MV-4-11 (cell line): ENCODE measurements around the gene DRC1.

Experiments
- DNase-seq: peaks from one replicate; lab custom pipeline; 2025; lab: John Stamatoyannopoulos, UW

DRC1 gene

GRCh38 chr2:26448651-26449050 is 46.9 kb downstream of the DRC1 start:
- DNase-seq = no peak

DNA sequence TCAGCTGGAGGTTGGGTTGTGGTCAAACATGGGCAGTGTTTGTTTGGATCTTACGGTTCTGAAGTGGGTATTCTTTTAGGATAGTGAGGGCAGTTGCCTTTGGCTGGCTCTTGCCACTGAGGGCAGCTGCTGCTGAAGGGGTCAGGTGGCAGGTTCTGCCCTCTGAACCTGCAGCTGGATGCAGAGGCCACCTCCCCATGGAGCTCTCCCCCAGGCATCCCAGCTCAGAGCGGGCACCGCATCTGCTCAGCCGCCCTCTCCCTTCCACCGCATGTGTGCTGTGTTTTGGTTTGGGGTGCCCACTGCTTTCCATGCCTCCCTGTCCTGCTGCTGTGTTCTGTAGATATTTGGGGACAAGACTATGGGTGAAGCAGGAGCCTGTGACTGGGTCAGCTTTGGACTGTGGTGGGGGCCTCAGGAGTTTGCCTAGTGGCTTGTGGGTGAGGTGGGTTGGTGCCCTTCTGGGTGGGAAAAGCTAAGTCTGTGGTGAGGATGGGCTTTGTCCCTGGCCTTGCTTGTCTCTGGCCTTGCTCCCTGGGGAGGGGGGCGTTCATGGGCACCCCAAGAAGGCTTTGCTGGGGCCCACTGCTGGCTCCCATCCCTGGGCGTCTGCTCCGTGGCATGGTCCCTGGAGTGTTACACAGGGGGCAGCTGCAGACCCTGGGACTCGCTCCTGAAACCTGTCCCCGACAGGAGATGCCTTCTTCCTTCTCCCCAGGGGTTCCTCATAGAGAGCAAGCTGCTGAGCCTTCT is 47.7 kb downstream of the DRC1 start:
- DNase-seq = no peak

DNA sequence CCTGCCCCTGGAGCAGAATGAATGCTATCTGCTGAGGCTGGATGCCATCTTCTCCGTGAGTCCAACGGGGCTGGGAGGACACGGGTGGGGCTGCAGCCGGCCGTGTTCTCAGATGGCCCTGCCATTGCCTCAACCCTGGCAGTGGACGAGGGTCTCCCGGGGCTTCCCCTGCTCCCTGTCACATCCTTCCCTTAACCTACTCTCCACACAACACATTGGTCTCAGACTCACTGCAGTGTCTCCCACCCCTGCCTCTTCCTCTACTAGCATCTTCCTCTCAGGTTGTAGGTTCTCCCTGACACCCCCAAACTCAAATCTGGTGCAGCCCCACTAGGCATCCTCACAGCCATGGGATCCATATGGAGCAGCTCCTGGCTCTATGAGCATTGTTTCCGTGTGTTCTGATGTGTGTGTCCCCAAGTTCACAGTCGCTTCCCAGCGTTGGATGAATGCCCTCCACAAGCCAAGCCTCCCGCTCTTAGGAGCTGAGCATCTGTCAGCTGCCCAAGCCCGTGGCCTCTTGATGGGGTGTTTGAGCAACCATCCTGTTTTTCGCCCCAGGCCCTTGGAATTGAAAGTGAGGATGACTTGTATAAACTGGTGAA is 48.4 kb downstream of the DRC1 start:
- no peak for DNase-seq

DNA sequence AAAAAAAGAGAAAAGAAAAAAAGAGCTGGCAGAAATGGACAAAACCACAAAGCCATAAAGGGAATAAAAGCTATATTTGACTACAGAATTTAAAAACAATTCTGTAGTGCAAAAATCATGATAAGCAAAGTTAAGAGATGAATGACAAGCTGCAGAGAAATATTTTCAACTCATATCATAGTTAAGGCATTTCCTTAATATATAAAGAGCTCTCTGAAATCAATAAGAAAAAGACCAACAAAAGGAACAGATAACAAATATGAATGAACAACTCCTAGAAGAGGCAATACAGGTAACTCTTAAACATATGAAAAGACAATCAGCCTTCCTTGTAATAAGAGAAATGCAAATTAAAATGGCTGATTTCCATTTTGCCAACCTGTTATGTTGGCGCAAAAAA is 50.0 kb downstream of the DRC1 start:
- DNase-seq = no peak

DNA sequence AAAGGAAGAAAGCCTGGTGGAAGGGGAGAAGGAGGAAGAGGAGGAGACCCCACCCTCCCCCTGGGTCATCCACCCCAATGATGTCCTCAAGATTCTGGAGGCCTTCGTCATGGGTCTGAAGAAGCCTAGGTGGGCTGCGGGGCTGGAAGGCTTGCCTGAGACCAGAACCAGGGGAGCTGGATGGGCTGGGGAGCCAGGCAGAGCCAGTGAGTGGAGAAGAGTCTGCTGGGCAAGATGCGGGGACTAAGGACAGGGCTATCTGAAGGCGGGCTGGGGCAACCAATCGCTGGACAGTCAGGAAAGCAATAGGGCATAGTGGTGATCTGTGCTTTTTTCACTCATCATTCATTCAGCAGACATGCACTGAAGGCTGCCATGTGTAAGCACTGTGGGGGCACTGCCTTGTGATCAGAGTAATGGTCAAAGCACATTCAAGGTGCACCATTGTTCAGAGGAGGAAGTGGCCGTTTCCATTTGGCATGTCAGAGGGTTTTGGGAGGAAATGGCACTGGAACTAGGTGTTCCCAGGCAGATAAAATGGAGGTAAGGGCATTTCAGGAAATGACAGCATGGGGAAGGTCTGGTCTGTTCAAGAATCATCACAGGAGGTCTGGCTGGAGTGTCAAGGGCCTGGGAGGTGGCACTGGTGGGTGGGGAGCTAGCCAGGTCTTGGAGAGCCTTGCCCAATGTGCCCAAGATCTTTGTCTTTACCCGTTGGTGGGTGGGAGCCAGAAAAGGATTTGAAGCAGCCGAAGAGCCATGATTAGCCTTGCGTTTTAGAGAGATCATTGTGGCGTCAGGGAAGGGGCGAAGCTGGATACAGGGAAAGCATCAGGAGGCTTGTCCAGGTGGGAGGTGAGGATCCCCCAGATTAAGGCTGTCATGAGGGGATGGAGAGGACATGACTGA is 52.0 kb downstream of the DRC1 start:
- DNase-seq = no peak

DNA sequence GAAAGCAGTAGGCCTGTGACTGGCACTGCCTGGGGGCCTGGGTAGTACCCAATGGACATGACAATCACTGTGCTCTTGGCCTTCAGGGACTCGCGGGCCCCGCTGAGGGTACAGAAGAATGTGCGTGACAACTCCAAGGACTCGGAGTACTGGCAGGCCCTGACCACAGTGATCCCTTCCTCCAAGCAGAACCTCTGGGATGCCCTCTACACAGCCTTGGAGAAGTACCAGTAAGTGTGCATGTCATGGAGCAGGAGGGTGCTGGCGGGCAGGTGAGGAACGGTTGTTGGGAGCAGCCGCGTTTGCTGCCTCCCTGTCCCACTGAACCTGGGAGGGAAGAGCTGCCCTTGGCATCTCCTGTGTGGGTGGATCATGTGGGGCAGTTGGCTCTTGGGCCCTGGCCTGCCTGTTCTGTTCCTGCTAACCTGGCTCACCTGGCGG is 52.9 kb downstream of the DRC1 start:
- no peak for DNase-seq

- no peak for DNase-seq
These were observed 53.4 kb downstream of the DRC1 start for GRCh38 chr2:26455037-26455669.

DNA sequence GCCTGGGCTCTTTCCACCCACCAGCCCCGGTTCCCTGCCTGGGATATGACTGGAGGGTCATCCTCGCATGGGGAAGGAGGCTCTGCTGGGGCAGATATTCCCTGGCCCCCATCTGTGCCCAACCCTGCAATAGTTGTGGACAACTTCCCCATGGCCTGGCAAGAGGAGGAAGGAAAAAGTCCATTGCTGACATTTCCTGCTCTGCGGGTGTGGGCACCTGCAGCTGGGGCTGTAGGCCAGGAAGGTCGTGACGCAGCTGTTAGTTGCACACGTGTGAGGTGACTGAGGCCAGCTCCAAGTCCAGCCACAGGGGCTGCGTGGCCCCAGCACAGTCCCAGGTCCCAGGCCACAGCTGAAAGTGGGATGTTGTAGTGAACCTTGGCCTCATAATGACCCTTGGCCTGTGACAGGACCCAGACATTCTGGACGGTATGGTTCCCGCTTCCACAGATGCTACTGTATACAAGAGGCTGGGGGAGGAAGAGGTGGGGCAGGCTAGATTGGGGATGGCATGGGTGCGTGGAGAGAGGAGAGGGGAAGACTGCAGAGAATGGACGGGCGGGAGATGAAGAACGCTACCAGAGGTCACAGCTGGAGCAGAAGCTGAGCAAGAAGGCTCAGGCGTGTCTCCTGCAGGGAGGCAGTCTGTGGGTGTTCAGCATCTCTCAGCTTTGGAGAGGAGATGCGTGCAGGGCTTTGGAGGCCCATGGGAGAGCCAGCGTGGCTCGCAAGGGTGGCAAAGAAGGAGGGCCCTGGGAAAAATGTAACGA is 54.1 kb downstream of the DRC1 start:
- DNase-seq = peak; percentile 48

- DNase-seq = peak; percentile 33
These were observed 54.9 kb downstream of the DRC1 start for GRCh38 chr2:26456440-26457250.

GRCh38 chr2:26457251-26457666 is 55.5 kb downstream of the DRC1 start:
- no peak for DNase-seq

- DNase-seq = no peak
These were observed 56.1 kb downstream of the DRC1 start for GRCh38 chr2:26457695-26458364.

DNA sequence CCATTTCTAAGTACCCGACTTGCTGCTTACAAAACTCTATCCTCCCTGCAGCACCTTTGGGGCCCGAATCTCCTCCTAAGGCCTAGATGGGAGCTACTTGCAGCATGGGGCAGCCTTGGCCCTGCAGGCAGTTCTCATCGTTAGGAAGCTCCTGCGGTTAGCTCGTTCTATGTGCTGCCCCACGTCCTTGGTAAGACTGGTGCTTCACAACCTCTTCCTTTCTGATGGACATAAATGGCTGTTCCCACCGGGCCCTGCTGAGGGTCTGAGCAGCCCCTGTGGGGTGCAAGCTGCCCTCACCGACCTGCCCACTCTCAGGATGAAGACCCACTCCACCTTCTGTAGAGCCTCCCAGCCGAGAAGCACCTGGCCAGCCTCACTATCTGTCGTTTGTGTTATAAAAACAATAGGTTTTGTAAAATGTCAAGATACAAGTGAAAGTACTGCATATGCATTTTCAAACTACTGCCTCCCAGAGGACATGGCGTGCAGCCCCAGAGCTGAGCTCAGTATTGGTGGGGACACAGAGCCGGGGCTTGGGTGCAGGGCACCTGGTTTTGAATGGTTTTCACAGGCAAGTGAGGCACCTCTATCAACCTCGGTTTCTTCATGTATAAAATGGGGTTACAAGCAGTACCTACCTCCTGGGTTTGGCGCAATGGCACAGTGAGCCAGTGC is 56.8 kb downstream of the DRC1 start:
- DNase-seq = no peak

- no peak for DNase-seq
These were observed 58.4 kb downstream of the DRC1 start for GRCh38 chr2:26459991-26460612.

DNA sequence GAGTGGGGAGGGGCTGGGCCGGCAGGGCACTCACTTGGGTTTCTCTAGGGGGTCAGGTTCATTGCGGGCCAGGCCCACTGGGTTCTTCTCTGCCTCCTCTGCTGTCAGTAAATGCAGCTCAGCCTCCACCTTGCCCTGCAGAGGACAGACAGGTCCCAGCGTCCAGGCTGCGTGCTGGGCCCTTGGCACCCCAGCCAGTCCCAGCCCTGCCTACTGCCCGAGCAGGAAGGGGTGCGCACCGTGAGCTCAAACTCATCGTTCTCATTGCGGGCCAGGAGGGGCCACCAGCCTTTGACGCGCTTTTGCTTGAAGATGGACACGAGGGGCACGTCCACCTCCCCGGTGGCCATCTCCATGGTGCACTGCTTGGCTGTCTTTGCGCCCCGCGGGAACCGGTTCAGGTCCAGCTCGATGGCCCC is 58.9 kb downstream of the DRC1 start:
- DNase-seq = no peak

- no peak for DNase-seq
These were observed 59.9 kb downstream of the DRC1 start for GRCh38 chr2:26461601-26462023.

DNA sequence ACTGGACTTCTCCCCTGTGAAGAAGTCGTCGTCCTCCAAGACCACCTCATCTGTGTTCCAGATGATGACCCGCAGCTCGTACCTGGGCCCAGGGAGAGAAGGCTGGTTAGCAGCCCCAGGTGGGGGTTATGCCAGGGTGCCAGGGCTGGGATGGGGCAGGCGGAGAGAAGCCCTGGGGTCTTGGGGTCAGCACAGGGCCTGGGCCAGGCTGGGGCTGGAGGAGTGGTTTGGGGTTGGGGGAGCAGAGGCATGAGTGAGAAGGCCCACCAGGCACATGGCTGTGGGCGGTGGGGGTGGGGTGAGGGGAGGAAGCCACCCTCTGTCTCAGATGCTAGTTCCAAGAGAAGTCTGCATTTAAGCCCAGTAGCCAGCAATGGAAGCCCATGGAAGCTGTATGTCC is 60.4 kb downstream of the DRC1 start:
- no peak for DNase-seq

GRCh38 chr2:26462511-26463243 is 61.0 kb downstream of the DRC1 start:
- peak; percentile 23 for DNase-seq
